ENCODE data around the gene TMCC3.

TMCC3 gene

DNA sequence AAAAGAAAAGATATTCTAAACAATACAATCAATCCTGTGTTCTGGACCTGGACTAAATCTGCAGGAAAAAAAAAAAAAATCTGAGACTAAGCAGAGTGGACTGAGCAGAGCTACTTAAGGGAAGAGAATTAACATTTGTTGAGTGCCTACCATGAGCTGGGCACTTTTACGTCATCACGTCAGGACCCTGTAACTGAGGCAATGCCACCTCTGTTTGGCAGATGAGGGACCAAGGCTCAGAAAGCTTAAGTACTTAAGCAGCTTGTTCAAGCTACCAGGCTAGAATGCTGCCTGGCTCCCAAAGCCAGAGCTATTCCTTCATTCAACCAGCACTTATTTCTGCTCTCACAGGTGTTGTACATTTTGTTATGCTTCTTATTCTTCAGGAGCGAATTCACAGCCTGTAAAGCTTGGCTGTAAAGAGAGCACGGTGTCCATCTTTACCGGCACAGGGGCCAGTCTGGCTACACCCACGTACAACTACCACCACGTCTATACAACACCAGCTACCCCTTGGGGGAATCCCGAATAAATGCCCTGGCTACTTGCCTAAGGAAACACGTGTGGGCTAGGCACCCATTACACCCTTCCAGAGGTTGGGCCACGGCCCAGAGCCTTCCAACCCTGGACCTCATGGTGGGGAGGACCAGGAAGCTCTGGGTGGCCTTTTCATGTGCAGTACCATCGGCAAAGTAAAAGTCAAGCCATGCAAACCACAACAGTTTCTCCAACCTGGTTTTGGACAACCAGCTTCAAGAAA, 27.0 kb downstream of the TMCC3 start:
- no peaks in the 10 kb centered on the region for H3K9me3 ChIP-seq (ENCODE audit: insufficient read depth, low read length)
- no peak overlapping the region for H3K4me3 ChIP-seq (ENCODE audit: insufficient read length, low read depth)
- H3K36me3 ChIP-seq (ENCODE audit: insufficient read depth, insufficient read length, low read length): no peaks in the 10 kb centered on the region
- no peaks in the 10 kb centered on the region for H3K4me1 ChIP-seq (ENCODE audit: insufficient read depth, insufficient read length)
- no peak overlapping the region for H3K9ac ChIP-seq (ENCODE audit: insufficient read length, low read depth)
- no peaks in the 10 kb centered on the region for H3K27me3 ChIP-seq (ENCODE audit: insufficient read depth, insufficient read length)
- TF ChIP-seq SUZ12 (IDR thresholded peaks at IDR 0.05; ENCODE audit: extremely low read depth, insufficient read depth, insufficient read length) (no peak), YY1 (IDR thresholded peaks at IDR 0.05; ENCODE audit: insufficient read depth, insufficient read length) (no peak), ZNF274 (IDR thresholded peaks at IDR 0.05; ENCODE audit: low read depth, low read length) (no peak)
- DNase-seq (ENCODE audit: low read depth, low spot score): no peak

GRCh38 chr12:94622475-94622874, 27.9 kb downstream of the TMCC3 start:
- Histone ChIP-seq H3K4me3 (ENCODE audit: insufficient read length, low read depth) (no peak overlapping the region), H3K9me3 (ENCODE audit: insufficient read depth, low read length) (no peaks in the 10 kb centered on the region)
- no peak for DNase-seq (ENCODE audit: low read depth, low spot score)

GRCh38 chr12:94621662-94622359, 28.5 kb downstream of the TMCC3 start:
- Histone ChIP-seq H3K9me3 (ENCODE audit: insufficient read depth, low read length) (no peaks in the 10 kb centered on the region), H3K36me3 (ENCODE audit: insufficient read depth, insufficient read length, low read length) (no peaks in the 10 kb centered on the region), H3K4me1 (ENCODE audit: insufficient read depth, insufficient read length) (peaks cover 2% of the 10 kb centered on the region), H3K9ac (ENCODE audit: insufficient read length, low read depth) (no peak overlapping the region), H3K4me3 (ENCODE audit: insufficient read length, low read depth) (no peak overlapping the region), H3K27me3 (ENCODE audit: insufficient read depth, insufficient read length) (no peaks in the 10 kb centered on the region)
- no peak for DNase-seq (ENCODE audit: low read depth, low spot score)
- no peak for TF ChIP-seq ZNF274 (IDR thresholded peaks at IDR 0.05; ENCODE audit: low read depth, low read length)
- TF ChIP-seq YY1 (IDR thresholded peaks at IDR 0.05; ENCODE audit: insufficient read depth, insufficient read length): no peak
- no peak for TF ChIP-seq SUZ12 (IDR thresholded peaks at IDR 0.05; ENCODE audit: extremely low read depth, insufficient read depth, insufficient read length)

More at GRCh38 chr12:94622475-94622874, 27.9 kb downstream of the TMCC3 start:
- Histone ChIP-seq H3K36me3 (ENCODE audit: insufficient read depth, insufficient read length, low read length) (no peaks in the 10 kb centered on the region), H3K9ac (ENCODE audit: insufficient read length, low read depth) (no peak overlapping the region), H3K27me3 (ENCODE audit: insufficient read depth, insufficient read length) (no peaks in the 10 kb centered on the region), H3K4me1 (ENCODE audit: insufficient read depth, insufficient read length) (no peaks in the 10 kb centered on the region)
- TF ChIP-seq ZNF274 (IDR thresholded peaks at IDR 0.05; ENCODE audit: low read depth, low read length): no peak
- no peak for TF ChIP-seq YY1 (IDR thresholded peaks at IDR 0.05; ENCODE audit: insufficient read depth, insufficient read length)
- no peak for TF ChIP-seq SUZ12 (IDR thresholded peaks at IDR 0.05; ENCODE audit: extremely low read depth, insufficient read depth, insufficient read length)

DNA sequence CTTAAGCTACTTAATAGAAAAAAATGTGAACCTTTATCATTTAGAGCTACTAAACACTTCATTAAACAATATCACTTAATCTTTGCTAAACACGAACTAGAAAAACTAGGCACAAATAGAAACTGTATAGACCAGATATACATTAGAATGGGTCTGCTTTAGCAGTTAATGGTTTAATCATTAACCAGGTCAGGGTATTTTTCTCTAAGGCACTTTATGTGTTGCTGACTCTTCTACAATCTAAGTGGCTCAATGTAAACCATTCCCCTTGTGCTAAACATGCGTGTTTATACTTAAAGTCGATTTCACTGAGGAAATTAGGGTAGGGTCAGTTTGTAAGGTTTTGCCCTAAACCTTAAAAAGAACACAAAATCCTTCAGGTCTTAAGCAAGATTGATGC, 29.7 kb downstream of the TMCC3 start:
- Histone ChIP-seq H3K4me1 (ENCODE audit: insufficient read depth, insufficient read length) (peaks cover 5% of the 10 kb centered on the region), H3K9ac (ENCODE audit: insufficient read length, low read depth) (no peak overlapping the region), H3K36me3 (ENCODE audit: insufficient read depth, insufficient read length, low read length) (no peaks in the 10 kb centered on the region), H3K9me3 (ENCODE audit: insufficient read depth, low read length) (no peaks in the 10 kb centered on the region), H3K4me3 (ENCODE audit: insufficient read length, low read depth) (no peak overlapping the region), H3K27me3 (ENCODE audit: insufficient read depth, insufficient read length) (no peaks in the 10 kb centered on the region)
- TF ChIP-seq SUZ12 (IDR thresholded peaks at IDR 0.05; ENCODE audit: extremely low read depth, insufficient read depth, insufficient read length): no peak
- TF ChIP-seq YY1 (IDR thresholded peaks at IDR 0.05; ENCODE audit: insufficient read depth, insufficient read length): no peak
- TF ChIP-seq ZNF274 (IDR thresholded peaks at IDR 0.05; ENCODE audit: low read depth, low read length): no peak
- DNase-seq (ENCODE audit: low read depth, low spot score): no peak

GRCh38 chr12:94618995-94619695, 31.2 kb downstream of the TMCC3 start:
- no peaks in the 10 kb centered on the region for H3K27me3 ChIP-seq (ENCODE audit: insufficient read depth, insufficient read length)
- no peaks in the 10 kb centered on the region for H3K36me3 ChIP-seq (ENCODE audit: insufficient read depth, insufficient read length, low read length)
- H3K4me3 ChIP-seq (ENCODE audit: insufficient read length, low read depth): no peak overlapping the region
- H3K9me3 ChIP-seq (ENCODE audit: insufficient read depth, low read length): no peaks in the 10 kb centered on the region
- H3K4me1 ChIP-seq (ENCODE audit: insufficient read depth, insufficient read length): peaks cover 8% of the 10 kb centered on the region
- TF ChIP-seq ZNF274 (IDR thresholded peaks at IDR 0.05; ENCODE audit: low read depth, low read length) (no peak), SUZ12 (IDR thresholded peaks at IDR 0.05; ENCODE audit: extremely low read depth, insufficient read depth, insufficient read length) (no peak), YY1 (IDR thresholded peaks at IDR 0.05; ENCODE audit: insufficient read depth, insufficient read length) (no peak)
- no peak for DNase-seq (ENCODE audit: low read depth, low spot score)
- H3K9ac ChIP-seq (ENCODE audit: insufficient read length, low read depth): no peak overlapping the region

- Histone ChIP-seq H3K9me3 (ENCODE audit: insufficient read depth, low read length) (no peaks in the 10 kb centered on the region), H3K36me3 (ENCODE audit: insufficient read depth, insufficient read length, low read length) (no peaks in the 10 kb centered on the region), H3K9ac (ENCODE audit: insufficient read length, low read depth) (no peak overlapping the region), H3K27me3 (ENCODE audit: insufficient read depth, insufficient read length) (no peaks in the 10 kb centered on the region), H3K4me1 (ENCODE audit: insufficient read depth, insufficient read length) (peaks cover 8% of the 10 kb centered on the region), H3K4me3 (ENCODE audit: insufficient read length, low read depth) (no peak overlapping the region)
- no peak for DNase-seq (ENCODE audit: low read depth, low spot score)
- TF ChIP-seq ZNF274 (IDR thresholded peaks at IDR 0.05; ENCODE audit: low read depth, low read length) (no peak), YY1 (IDR thresholded peaks at IDR 0.05; ENCODE audit: insufficient read depth, insufficient read length) (no peak), SUZ12 (IDR thresholded peaks at IDR 0.05; ENCODE audit: extremely low read depth, insufficient read depth, insufficient read length) (no peak)
Observed at GRCh38 chr12:94617101-94617500, 33.3 kb downstream of the TMCC3 start.

Measured in NT2/D1 (cell line).